ENCODE results near the gene SORCS2.

DNA sequence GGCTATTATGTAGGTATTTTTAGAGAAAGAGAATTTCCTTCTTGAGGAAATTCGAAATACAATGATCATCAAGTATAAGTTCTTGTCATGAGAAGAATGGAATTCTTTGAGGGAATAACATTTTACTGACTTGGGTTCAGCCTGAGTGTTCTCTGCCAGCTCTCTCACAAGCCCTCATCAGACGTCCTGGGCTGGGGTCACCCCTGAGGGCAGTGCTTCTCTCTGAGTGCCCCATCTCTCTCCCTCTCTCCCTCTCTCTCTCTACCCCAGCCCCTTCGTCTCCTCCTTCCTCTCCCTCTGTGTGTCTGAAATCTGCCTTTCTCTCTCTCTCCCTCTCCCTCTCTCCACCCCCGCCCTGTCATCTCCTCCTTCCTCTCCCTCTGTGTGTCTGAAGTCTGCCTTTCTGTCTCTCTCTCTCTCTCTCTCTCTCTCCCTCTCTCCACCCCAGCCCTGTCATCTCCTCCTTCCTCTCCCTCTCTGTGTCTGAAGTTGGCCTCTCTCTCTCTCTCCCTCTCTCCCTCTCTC lies 484.1 kb downstream of the SORCS2 start:
- TF ChIP-seq, protein P1, sequence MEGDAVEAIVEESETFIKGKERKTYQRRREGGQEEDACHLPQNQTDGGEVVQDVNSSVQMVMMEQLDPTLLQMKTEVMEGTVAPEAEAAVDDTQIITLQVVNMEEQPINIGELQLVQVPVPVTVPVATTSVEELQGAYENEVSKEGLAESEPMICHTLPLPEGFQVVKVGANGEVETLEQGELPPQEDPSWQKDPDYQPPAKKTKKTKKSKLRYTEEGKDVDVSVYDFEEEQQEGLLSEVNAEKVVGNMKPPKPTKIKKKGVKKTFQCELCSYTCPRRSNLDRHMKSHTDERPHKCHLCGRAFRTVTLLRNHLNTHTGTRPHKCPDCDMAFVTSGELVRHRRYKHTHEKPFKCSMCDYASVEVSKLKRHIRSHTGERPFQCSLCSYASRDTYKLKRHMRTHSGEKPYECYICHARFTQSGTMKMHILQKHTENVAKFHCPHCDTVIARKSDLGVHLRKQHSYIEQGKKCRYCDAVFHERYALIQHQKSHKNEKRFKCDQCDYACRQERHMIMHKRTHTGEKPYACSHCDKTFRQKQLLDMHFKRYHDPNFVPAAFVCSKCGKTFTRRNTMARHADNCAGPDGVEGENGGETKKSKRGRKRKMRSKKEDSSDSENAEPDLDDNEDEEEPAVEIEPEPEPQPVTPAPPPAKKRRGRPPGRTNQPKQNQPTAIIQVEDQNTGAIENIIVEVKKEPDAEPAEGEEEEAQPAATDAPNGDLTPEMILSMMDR (conservative IDR thresholded peaks at IDR 0.05; ENCODE audit: low read depth, low read length), result no peak
- no peak for TF ChIP-seq EZH2phosphoT487 (IDR thresholded peaks at IDR 0.05; ENCODE audit: borderline replicate concordance, low read length)

Data from PC-3 (cell line).